NCI-H2081 (cell line): ENCODE measurements around the gene FAM107B.
"Not testable (repeated sequence)": the region's sequence is repeated elsewhere in the genome, so short reads cannot be mapped to it uniquely, and the experiment has no call there.

ENCODE experiments used
- DNase-seq, 2 experiments: peaks; one replicate each; lab custom pipeline; 2025; lab: John Stamatoyannopoulos, UW

Gene FAM107B

GRCh38 chr10:14692344-14693076, 82.2 kb downstream of the FAM107B start:
- DNase-seq = no peak

DNA sequence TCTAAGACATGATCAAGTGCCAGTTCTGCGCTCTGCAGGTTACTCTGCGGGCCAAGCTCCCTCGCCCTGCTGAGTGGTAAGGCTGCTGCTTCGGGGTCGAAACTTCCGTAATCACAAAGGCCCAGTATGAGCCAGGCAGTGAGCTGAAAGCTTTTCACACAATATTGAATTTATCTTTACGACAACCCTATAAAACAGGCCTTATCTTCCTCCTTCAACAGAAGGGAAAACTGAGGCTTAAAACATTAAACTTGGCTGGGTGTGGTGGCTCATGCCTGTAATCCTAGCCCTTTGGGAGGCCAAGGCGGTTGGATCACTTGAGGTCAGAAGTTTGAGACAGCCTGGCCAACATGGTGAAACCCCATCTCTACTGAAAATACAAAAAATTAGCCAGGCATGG, 83.3 kb downstream of the FAM107B start:
- no peak for DNase-seq

- no peak for DNase-seq
Observed at GRCh38 chr10:14688606-14689005, 86.1 kb downstream of the FAM107B start.

DNA sequence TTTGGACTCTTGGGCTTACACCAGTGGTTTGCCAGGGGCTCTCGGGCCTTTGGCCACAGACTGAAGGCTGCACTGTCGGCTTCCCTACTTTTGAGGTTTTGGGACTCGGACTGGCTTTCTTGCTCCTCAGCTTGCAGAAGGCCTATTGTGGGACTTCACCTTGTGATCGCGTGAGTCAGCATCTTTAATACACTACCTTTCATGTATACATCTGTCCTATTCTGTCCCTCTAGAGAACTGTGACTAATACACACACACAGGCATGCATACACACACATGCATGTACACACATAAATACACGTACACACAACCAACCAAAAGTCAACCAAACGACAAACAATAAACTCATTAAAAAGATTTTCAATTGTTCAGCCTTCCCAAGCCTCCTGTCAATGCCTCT, 86.5 kb downstream of the FAM107B start:
- not testable (repeated sequence) for DNase-seq

GRCh38 chr10:14687340-14687739, 87.4 kb downstream of the FAM107B start:
- DNase-seq = peak in 1 of 2 experiments; percentile 2

GRCh38 chr10:14686356-14686755, 88.3 kb downstream of the FAM107B start:
- no peak for DNase-seq

- no peak for DNase-seq
Observed at GRCh38 chr10:14684354-14684753, 90.3 kb downstream of the FAM107B start.

- no peak for DNase-seq
Observed at GRCh38 chr10:14683256-14683655, 91.4 kb downstream of the FAM107B start.

DNA sequence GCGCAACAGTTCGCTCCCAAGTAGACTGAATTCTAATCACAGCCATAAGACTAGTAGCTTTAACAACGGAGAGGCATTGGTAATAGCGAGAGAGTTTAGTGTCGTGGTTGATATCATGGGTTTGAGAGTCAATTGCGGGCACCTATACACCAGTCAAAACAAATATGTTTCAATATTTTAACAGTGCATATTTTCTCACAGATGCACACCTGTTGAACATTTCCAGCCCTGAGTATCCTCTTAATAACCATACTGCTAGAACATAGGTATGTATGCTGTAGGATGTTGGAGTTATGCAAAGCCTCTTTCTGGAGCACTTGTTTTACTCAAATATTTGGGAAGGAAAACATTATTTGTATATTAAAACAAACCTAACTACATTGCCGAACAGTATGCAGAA, 92.9 kb downstream of the FAM107B start:
- no peak for DNase-seq

DNA sequence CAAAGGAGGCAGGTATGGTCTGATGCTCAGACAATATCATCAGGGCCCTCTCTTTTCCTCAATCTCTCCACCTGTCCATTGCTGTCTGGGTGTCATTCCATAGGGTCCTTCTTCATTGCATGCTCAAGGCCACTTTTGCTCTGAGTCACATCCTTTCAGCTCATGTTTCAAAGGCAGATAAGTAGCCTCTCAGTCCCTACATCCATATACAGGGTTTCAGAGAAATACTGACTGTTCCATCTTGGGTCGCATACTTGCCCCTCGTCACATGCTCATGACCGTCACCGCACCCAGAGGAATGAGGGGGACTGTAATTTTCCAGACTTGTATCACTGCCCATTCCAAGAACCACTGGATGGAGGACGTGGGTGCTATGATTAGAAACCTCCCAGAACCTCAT, 93.4 kb downstream of the FAM107B start:
- DNase-seq = no peak

- DNase-seq = no peak
Observed at GRCh38 chr10:14678637-14679036, 96.1 kb downstream of the FAM107B start.

DNA sequence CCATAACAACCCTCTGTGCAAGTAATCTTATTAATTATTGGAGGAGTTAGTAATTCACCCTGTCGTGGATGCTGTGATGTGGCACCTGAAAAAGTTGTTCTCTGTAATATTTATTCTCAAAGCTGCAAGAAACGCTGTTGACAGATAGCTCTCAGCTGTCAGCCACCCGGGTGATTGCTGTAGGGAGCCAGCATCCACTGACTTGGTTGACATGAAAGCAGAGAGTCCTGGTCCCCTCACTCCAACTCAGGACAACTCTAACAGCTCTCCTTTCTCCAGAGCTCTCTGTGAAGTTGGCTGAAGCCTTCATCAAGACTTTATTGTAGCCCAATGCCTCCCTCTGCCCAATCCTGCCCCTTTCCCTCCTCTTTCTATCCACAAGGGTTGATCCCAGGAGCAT, 98.0 kb downstream of the FAM107B start:
- DNase-seq = no peak

DNA sequence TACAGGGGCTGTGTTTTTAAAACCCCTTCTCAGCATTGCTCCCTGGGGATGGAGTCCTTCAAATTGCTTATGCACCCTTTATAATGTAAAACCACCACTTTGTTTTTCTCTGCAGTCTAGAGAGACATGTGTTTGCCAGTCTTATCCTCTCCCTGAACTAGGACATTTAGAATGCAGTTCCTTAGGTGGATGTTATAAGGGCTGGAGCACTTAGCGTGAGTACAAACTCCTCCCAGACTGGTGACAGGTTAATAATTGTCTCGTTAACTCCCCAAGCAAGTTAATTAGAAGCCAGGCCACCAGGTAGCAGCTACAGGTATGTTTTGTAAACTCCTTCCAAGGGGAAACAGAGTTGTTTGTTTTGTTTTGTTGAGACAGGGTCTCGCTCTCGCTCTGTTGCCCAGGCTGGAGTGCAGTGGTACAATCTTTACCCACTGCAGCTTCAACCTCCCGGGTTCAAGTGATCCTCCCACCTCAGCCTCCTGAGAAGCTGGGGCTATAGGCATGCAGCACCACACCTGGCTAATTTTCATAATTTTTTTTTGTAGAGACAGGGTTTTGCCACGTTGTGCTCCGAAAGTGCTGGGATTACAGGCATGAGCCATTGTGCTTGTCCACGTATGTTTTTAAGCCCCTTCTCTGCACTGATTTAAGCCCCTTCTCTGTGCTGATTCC, 100.2 kb downstream of the FAM107B start:
- no peak for DNase-seq

GRCh38 chr10:14673189-14673861, 101.4 kb downstream of the FAM107B start:
- DNase-seq = no peak

GRCh38 chr10:14671386-14671831, 103.3 kb downstream of the FAM107B start:
- no peak for DNase-seq

DNA sequence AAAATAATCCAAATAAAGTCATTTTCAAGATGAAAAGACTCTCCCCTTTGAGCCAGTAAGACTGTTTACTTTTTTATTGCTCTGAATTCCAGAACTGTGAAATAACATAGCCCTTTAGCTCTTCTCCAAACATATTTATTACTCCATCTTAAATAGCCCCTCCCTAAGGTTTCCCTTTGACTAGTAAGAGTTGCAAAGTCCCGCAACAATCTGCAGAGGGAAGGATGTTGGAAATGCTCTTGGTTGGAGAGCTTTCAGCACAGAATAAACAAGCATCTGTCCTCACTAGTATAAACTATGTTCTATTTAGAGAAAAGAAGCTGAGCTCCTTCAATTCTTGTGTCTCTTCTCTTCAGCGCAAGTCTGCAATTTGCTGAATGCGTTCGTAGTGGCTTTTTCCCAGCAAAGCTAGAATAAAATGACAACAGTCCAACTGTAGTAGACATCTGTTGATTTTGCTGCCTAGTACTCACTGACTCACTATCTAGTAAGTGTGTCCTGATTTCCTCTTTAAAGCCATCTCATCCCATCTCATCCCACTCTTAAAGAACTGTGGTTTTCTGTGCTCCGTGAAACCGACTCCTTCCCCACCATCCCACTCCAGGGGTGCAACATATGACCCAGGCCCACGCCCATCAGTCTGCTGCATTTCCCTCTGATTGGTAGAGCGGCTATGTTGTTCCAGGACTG, 104.0 kb downstream of the FAM107B start:
- no peak for DNase-seq

GRCh38 chr10:14669576-14669975, 105.1 kb downstream of the FAM107B start:
- no peak for DNase-seq

- no peak for DNase-seq
Observed at GRCh38 chr10:14667781-14668180, 106.9 kb downstream of the FAM107B start.

GRCh38 chr10:14667280-14667679, 107.4 kb downstream of the FAM107B start:
- DNase-seq = no peak

DNA sequence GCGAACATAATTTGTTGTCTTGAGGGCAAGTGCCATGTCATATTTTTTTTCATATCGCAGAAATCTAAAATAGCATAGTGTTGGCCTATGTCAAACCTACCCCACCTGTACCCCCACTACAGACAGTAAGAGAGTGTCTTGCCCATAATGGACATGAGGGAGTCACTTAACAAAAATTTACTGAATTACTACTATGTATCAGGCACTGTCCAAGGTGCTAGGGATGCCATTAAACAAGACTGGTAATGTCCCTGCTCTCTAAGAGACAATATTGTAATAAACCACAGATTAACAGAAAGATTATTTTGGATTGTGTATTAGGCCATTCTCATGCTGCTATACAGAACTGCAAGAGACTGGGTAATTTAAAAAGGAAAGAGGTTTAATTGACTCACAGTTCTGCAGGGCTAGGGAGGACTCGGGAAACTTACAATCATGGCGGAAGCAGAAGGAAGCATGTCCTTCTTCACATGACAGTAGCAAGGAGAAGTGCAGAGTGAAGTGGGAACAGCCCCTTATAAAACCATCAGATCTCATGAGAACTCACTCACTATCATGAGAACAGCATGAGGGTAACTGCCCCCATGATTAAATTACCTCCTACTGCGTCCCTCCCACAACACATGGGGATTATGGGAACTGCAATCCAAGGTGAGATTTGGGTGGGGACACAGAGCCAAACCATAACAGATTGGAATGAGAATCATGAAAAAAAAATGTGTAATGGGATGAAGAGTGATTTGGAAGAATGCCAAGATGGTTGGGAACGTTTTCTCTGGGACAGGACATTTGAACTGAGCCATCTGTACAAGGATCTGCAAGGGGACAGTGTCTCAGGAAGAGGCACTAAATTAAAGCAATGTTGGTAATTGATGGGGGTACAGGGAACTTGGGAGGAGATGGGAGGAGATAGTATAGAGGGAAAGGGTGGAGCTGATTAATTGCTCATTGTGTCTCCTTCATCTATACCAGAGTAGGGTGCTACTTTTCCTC, 108.5 kb downstream of the FAM107B start:
- no peak for DNase-seq

DNA sequence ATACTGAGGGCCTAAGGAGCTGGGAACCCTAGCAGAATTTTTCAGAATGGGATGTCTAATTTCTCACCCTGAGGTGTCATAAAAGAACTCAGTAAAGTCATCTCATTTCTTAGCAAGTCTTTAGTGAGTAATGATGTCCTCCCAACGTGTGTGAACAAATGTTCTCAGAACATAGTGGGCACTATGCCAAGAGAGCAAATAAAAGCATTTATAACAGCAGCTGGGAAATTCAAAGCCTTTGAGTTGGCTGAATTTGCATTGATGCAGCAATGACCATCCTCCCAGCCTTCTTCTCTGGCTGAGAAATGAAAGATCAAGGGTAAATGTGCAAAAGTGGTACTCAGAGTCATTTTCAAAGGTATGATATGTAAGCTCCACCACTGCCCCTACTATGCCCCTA, 109.4 kb downstream of the FAM107B start:
- DNase-seq = peak; percentile 4 to 44
